Right lung (tissue), 5 donors: ENCODE measurements around the gene BSN. TPM values are rescaled to one million over a fixed set of nuclear protein-coding genes. Genes with fewer than 3 reads are reported as not detected.

ENCODE experiments used
- DNase-seq, 2 donors: peaks; one replicate each; pipeline ENCODE4 v3.0.0-alpha.2; 2013
- polyA plus RNA-seq, 5 donors: library from polyadenylated mRNA; unstranded; fragments of 120-200 nt; gene quantifications; one replicate each; pipeline versions ENCODE4 v1.2.1 to v1.2.3, GENCODE V29; 2013; ENCODE audit warnings: inconsistent platforms in 1 of 5, low replicate concordance in 1 of 5; ENCODE audit not compliant: insufficient read length in 5 of 5, insufficient read depth in 1 of 5

Gene BSN
- polyA plus RNA-seq, 5 donors = 0.73 to 0.97 (median 0.81) TPM

- no peak for DNase-seq
These were observed 75.2 kb downstream of the BSN start for GRCh38 chr3:49629451-49629850.

DNA sequence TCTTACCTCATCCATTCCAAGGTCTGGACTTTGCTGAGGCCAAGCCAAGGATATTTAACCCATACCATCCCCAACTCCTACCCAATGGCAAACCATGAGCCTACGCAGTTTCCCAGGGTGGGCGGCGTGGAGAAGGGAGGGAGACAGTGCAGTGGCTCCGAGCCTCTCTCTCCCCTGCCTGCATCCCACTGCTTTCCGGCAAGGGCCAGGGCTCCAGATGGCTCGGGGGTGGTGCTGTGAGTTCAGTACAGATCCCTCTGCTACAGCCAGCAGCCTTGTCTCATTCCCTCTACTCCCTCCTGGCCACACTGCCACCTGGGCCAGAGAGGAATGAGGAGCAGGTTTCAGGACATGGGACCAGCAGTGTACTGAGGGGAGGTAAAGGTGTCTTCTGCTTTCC is 75.6 kb downstream of the BSN start:
- DNase-seq = no peak

DNA sequence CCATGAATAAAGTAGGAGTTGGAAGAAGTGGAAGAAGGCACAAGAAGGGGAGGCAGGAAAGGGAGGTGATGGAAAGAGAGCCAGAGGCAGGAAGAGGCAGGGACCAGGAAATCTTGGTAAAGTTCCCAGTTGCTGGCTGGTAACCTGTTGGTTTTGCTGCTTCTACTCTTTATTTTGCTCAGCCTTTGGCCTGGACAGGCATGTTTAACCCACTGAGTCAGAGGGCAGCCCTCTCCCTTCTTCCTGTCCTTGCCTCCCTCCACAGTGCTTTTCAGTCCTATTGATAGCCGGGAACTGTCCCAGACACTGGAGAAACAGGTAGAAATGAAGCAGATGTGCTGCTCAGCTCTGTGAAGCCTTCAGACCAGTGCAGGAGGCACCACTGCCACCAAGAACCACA is 76.5 kb downstream of the BSN start:
- DNase-seq = no peak

GRCh38 chr3:49634736-49635135 is 80.5 kb downstream of the BSN start:
- no peak for DNase-seq

- no peak for DNase-seq
These were observed 82.8 kb downstream of the BSN start for GRCh38 chr3:49636883-49637609.

GRCh38 chr3:49638445-49638844 is 84.2 kb downstream of the BSN start:
- DNase-seq = no peak

DNA sequence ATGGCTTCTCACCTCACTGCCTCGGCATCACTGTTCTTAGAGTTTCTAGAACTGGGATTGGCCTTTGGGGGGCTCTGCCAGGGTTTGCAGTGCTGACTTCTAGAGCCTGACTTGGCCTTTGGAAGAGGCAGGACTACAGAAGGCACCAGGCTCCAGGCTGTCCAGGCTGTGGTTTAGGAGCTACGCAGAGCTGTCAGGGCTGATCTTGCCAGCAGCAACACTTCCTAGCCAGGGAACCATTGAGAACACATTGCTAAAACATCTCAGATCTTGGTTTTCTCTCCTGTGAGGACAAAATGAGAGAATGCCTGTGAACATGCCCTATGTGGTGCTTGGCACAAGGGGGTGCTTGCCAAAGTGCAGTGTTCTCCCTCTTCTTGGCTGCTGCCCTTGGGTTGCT is 85.3 kb downstream of the BSN start:
- no peak for DNase-seq

- no peak for DNase-seq
These were observed 87.0 kb downstream of the BSN start for GRCh38 chr3:49641292-49641691.

GRCh38 chr3:49641921-49642707 is 87.8 kb downstream of the BSN start:
- no peak for DNase-seq

- no peak for DNase-seq
These were observed 88.5 kb downstream of the BSN start for GRCh38 chr3:49642708-49643145.

GRCh38 chr3:49644684-49645083 is 90.4 kb downstream of the BSN start:
- no peak for DNase-seq

DNA sequence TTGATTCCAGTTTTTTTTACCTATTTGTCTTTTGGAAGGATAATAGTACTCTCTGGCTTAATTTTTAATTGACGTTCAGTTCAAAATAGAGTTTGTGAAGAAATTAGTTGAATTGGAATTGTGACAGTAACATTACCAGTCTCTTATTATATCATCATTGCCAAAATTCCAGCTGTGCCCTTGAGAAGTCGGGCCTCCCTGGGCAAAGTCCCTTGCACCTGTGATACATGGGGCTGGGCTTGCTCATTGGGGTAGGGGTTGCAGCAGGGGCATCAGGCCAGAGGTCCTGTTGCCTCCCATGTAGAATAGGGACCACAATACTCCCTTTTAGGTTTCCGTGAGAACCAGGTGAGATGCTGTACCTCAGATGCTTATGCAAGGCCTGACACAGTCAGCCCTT is 92.0 kb downstream of the BSN start:
- no peak for DNase-seq

GRCh38 chr3:49647741-49648140 is 93.5 kb downstream of the BSN start:
- DNase-seq = peak in 1 of 2 donors; percentile 18

DNA sequence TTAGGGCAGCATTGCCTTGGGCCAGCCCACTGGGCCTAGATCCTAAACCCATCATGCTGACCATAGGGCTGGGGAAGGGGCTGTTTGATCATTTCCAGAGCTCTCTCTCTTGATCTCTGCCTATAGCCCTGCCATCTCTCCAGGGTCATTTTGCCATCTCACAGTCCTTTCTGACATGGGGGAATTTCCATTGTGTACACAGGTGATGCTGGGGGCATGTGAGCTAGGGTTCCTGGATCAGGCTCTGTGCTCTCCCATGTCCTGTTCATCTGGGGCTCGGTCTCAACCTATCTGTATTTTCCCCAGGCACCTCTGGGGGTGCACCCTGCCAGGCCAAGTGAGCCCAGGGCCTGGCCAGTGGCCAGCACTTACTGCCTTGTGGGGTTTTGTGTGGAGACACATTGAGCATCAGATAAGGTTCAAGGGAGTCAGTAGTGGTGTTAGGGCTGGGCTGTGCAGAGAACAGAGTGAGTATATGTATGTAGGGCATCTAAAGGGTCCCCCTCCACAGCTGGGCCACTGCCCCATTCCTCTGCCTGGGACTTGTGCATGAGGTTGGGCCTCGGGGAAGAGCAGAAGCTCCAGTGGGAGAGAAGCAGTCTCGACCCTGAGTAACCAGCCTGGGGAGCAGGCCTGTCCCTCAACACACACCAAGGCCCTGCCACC is 94.2 kb downstream of the BSN start:
- no peak for DNase-seq

GRCh38 chr3:49649576-49649975 is 95.3 kb downstream of the BSN start:
- DNase-seq = no peak

- no peak for DNase-seq
These were observed 95.9 kb downstream of the BSN start for GRCh38 chr3:49650177-49650576.

DNA sequence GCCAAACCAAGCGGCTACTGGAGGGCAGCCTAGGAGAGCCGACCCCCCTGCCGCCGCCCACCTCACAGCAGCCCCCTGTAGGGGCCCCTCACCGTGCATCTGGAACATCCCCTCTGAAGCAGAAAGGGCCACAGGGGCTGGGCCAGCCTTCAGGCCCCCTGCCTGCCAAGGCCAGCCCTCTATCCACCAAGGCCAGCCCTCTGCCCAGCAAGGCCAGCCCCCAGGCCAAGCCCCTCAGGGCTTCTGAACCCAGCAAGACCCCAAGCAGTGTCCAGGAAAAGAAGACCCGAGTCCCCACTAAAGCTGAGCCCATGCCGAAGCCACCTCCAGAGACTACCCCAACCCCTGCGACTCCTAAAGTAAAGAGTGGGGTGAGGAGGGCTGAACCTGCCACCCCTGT is 96.4 kb downstream of the BSN start:
- no peak for DNase-seq

- DNase-seq = no peak
These were observed 98.1 kb downstream of the BSN start for GRCh38 chr3:49652218-49652902.

GRCh38 chr3:49652903-49653415 is 98.7 kb downstream of the BSN start:
- no peak for DNase-seq

GRCh38 chr3:49653621-49654020 is 99.3 kb downstream of the BSN start:
- no peak for DNase-seq

GRCh38 chr3:49654176-49654825 is 100.0 kb downstream of the BSN start:
- DNase-seq = no peak
